ENCODE data around the gene MAGI2. TPM values are rescaled to one million over a fixed set of nuclear protein-coding genes. Genes with fewer than 3 reads are reported as not detected.

Gene MAGI2
- total and polyA plus RNA-seq, 2 donors from 2014 or later, result 4.4 to 9.0 TPM

- Histone ChIP-seq H3K4me1 (ENCODE audit: control insufficient read depth in 2 of 3, insufficient read depth in 2 of 3, low read depth in 1 of 3, low read length in 3 of 3) (no peaks in the 10 kb centered on the region), H3K9me3 (ENCODE audit: control insufficient read depth in 2 of 3, insufficient read depth in 1 of 3, low read length in 3 of 3) (no peaks in the 10 kb centered on the region), H3K36me3 (ENCODE audit: control insufficient read depth in 2 of 3, insufficient read depth in 3 of 3, low read length in 3 of 3) (no peaks in the 10 kb centered on the region), H3K27ac (ENCODE audit: low read depth in 2 of 2, low read length in 2 of 2) (no peak overlapping the region), H3K9ac (ENCODE audit: low read length in 3 of 3) (no peak overlapping the region), H3K4me3 (ENCODE audit: low read length in 3 of 3) (no peak overlapping the region), H3K27me3 (ENCODE audit: control insufficient read depth, insufficient read depth, low read length) (no peaks in the 10 kb centered on the region)
- no peak for TF ChIP-seq CTCF (IDR thresholded peaks at IDR 0.05; ENCODE audit: borderline replicate concordance, extremely low read depth, insufficient read depth)
- intact Hi-C loops (cut with DNase I), result no loop called here
- FAIRE-seq (no peak), DNase-seq (no peak)
Measured at GRCh38 chr7:79320741-79321473, 132.6 kb downstream of the MAGI2 start.

- H3K9ac ChIP-seq (ENCODE audit: low read length in 3 of 3), result no peak overlapping the region
- DNase-seq (no peak), FAIRE-seq (no peak)
- no peak overlapping the region for H3K27ac ChIP-seq (ENCODE audit: low read depth in 2 of 2, low read length in 2 of 2)
- no peak overlapping the region for H3K4me3 ChIP-seq (ENCODE audit: low read length in 3 of 3)
- no peak for TF ChIP-seq CTCF (IDR thresholded peaks at IDR 0.05; ENCODE audit: borderline replicate concordance, extremely low read depth, insufficient read depth)
- no peaks in the 10 kb centered on the region for H3K27me3 ChIP-seq (ENCODE audit: control insufficient read depth, insufficient read depth, low read length)
- no peaks in the 10 kb centered on the region for H3K36me3 ChIP-seq (ENCODE audit: control insufficient read depth in 2 of 3, insufficient read depth in 3 of 3, low read length in 3 of 3)
- intact Hi-C loops (cut with DNase I), result no loop called here
- H3K9me3 ChIP-seq (ENCODE audit: control insufficient read depth in 2 of 3, insufficient read depth in 1 of 3, low read length in 3 of 3), result no peaks in the 10 kb centered on the region
- H3K4me1 ChIP-seq (ENCODE audit: control insufficient read depth in 2 of 3, insufficient read depth in 2 of 3, low read depth in 1 of 3, low read length in 3 of 3), result no peaks in the 10 kb centered on the region
Measured at GRCh38 chr7:79319369-79319768, 134.1 kb downstream of the MAGI2 start.

GRCh38 chr7:79317728-79318127 lies 135.7 kb downstream of the MAGI2 start:
- intact Hi-C loops (cut with DNase I), result no loop called here
- H3K4me1 ChIP-seq (ENCODE audit: control insufficient read depth in 2 of 3, insufficient read depth in 2 of 3, low read depth in 1 of 3, low read length in 3 of 3), result no peaks in the 10 kb centered on the region
- no peak overlapping the region for H3K4me3 ChIP-seq (ENCODE audit: low read length in 3 of 3)
- H3K9me3 ChIP-seq (ENCODE audit: control insufficient read depth in 2 of 3, insufficient read depth in 1 of 3, low read length in 3 of 3), result no peaks in the 10 kb centered on the region
- no peak for TF ChIP-seq CTCF (IDR thresholded peaks at IDR 0.05; ENCODE audit: borderline replicate concordance, extremely low read depth, insufficient read depth)
- DNase-seq, result peak in 1 of 5 donors; percentile 16
- FAIRE-seq, result no peak
- H3K9ac ChIP-seq (ENCODE audit: low read length in 3 of 3), result no peak overlapping the region
- H3K27ac ChIP-seq (ENCODE audit: low read depth in 2 of 2, low read length in 2 of 2), result no peak overlapping the region
- no peaks in the 10 kb centered on the region for H3K27me3 ChIP-seq (ENCODE audit: control insufficient read depth, insufficient read depth, low read length)
- H3K36me3 ChIP-seq (ENCODE audit: control insufficient read depth in 2 of 3, insufficient read depth in 3 of 3, low read length in 3 of 3), result no peaks in the 10 kb centered on the region

- no peaks in the 10 kb centered on the region for H3K9me3 ChIP-seq (ENCODE audit: control insufficient read depth in 2 of 3, insufficient read depth in 1 of 3, low read length in 3 of 3)
- no peak for DNase-seq
- no peak overlapping the region for H3K9ac ChIP-seq (ENCODE audit: low read length in 3 of 3)
- no peak overlapping the region for H3K27ac ChIP-seq (ENCODE audit: low read depth in 2 of 2, low read length in 2 of 2)
- H3K36me3 ChIP-seq (ENCODE audit: control insufficient read depth in 2 of 3, insufficient read depth in 3 of 3, low read length in 3 of 3), result no peaks in the 10 kb centered on the region
- no peaks in the 10 kb centered on the region for H3K27me3 ChIP-seq (ENCODE audit: control insufficient read depth, insufficient read depth, low read length)
- no peaks in the 10 kb centered on the region for H3K4me1 ChIP-seq (ENCODE audit: control insufficient read depth in 2 of 3, insufficient read depth in 2 of 3, low read depth in 1 of 3, low read length in 3 of 3)
- intact Hi-C loops (cut with DNase I), result no loop called here
- no peak for FAIRE-seq
- no peak for TF ChIP-seq CTCF (IDR thresholded peaks at IDR 0.05; ENCODE audit: borderline replicate concordance, extremely low read depth, insufficient read depth)
- no peak overlapping the region for H3K4me3 ChIP-seq (ENCODE audit: low read length in 3 of 3)
Measured at GRCh38 chr7:79312022-79312421, 141.4 kb downstream of the MAGI2 start.
